ENCODE results near the gene ELOVL3.

DNA sequence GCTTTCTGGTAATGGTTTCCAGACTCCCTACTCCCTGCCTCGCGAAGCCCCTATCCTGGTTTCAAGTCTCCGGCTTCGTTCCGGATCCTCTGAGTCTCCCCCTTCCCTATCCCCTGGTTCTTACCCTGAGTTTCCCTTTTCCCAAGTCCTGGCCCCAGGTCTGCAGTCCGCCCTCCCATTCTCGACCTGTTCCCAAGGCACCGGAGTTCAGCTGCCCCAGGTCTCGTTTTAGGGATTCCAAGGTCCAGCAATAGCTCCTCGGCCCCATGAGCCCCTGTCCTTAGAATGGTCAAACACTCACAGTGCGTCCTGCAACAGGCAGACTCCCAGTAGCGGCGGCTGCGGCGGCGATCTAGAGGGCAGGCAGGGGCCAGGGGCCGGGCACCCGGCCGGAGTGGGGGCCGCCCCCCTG, 14.9 kb downstream of the ELOVL3 start:
- TF ChIP-seq, protein P1, sequence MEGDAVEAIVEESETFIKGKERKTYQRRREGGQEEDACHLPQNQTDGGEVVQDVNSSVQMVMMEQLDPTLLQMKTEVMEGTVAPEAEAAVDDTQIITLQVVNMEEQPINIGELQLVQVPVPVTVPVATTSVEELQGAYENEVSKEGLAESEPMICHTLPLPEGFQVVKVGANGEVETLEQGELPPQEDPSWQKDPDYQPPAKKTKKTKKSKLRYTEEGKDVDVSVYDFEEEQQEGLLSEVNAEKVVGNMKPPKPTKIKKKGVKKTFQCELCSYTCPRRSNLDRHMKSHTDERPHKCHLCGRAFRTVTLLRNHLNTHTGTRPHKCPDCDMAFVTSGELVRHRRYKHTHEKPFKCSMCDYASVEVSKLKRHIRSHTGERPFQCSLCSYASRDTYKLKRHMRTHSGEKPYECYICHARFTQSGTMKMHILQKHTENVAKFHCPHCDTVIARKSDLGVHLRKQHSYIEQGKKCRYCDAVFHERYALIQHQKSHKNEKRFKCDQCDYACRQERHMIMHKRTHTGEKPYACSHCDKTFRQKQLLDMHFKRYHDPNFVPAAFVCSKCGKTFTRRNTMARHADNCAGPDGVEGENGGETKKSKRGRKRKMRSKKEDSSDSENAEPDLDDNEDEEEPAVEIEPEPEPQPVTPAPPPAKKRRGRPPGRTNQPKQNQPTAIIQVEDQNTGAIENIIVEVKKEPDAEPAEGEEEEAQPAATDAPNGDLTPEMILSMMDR (conservative IDR thresholded peaks at IDR 0.05 in 1 of 2, IDR thresholded peaks at IDR 0.05 in 1 of 2; ENCODE audit: extremely low read depth in 1 of 2, insufficient read depth in 1 of 2, low read depth in 1 of 2, low read length in 2 of 2) = no peak
- no peak for TF ChIP-seq EZH2 (IDR thresholded peaks at IDR 0.05; ENCODE audit: borderline replicate concordance, low read length)
